Measurements from ENCODE around the gene ZFP92.

GRCh38 chrX:153392642-153393321, 18.5 kb upstream of the ZFP92 start:
- TF ChIP-seq CTCF (conservative IDR thresholded peaks at IDR 0.05; ENCODE audit: low read length) = no peak
- TF ChIP-seq EZH2phosphoT487 (IDR thresholded peaks at IDR 0.05; ENCODE audit: borderline replicate concordance, low read depth, low read length) = no peak
